Cerebellar cortex (tissue), 1 donor: Measurements from ENCODE around the gene QTRT2.

ENCODE experiments used
- DNase-seq: peaks from one replicate; pipeline ENCODE4 v3.0.0-alpha.2; 2015; ENCODE audit warnings: low spot score

Gene QTRT2

GRCh38 chr3:114122027-114122709, 65.6 kb downstream of the QTRT2 start:
- DNase-seq, result no peak

GRCh38 chr3:114126461-114126860, 69.9 kb downstream of the QTRT2 start:
- DNase-seq, result no peak

GRCh38 chr3:114127517-114127916, 71.0 kb downstream of the QTRT2 start:
- no peak for DNase-seq

GRCh38 chr3:114128231-114128630, 71.7 kb downstream of the QTRT2 start:
- DNase-seq, result no peak

- no peak for DNase-seq
Measured at GRCh38 chr3:114128826-114129225, 72.3 kb downstream of the QTRT2 start.

- DNase-seq, result no peak
Measured at GRCh38 chr3:114132500-114132899, 76.0 kb downstream of the QTRT2 start.

- no peak for DNase-seq
Measured at GRCh38 chr3:114133947-114134346, 77.4 kb downstream of the QTRT2 start.
